Endothelial cell of umbilical vein (primary cell): Measurements from ENCODE around the gene CD81. TPM values are rescaled to one million over a fixed set of nuclear protein-coding genes. Genes with fewer than 3 reads are reported as not detected.

Experiments used
- BruUV-seq: library from RNA; stranded (reverse); fragments of 400-500 nt; replicated peaks from 2 replicates; lab custom pipeline; 2021; lab: Mats Ljungman, UMichigan
- CTCF ChIA-PET: fragments of 300-600, 350-600 bp; sonication (Branson Sonifier 250); formaldehyde crosslinking; loops from one replicate; lab custom pipeline; 2021; ENCODE audit warnings: antibody characterized with exemption, inconsistent platforms; lab: Charles Lee
- POLR2A ChIA-PET: fragments of 300-600, 350-600 bp; sonication (Branson Sonifier 250); formaldehyde crosslinking; loops from one replicate; lab custom pipeline; 2021; ENCODE audit warnings: antibody characterized with exemption, inconsistent platforms; lab: Charles Lee
- DNase-seq: peaks from one replicate; pipeline ENCODE4 v3.0.0-alpha.2; 2011; ENCODE audit warnings: low read depth, low spot score
- FAIRE-seq: peaks from 2 replicates; lab custom pipeline; 2011; peaks lifted over from hg19 to GRCh38; lab: Jason Lieb, UNC
- H2AFZ ChIP-seq: 2 replicates; pipeline ENCODE4 v1.6.0; 2012; ENCODE audit warnings: low read depth, low read length, control low read depth, inconsistent platforms
- H3K27ac ChIP-seq: 2 replicates; pipeline ENCODE4 v1.5.1; 2011; ENCODE audit warnings: low read depth, mild to moderate bottlenecking, control low read depth, low read length, moderate library complexity; ENCODE audit not compliant: insufficient read depth
- H3K27me3 ChIP-seq, 2 experiments: 2 replicates each; pipeline versions ENCODE4 v1.6.0 to v1.6.1; 2011; ENCODE audit warnings: low read length in 2 of 2, mixed read lengths in 1 of 2; ENCODE audit not compliant: control insufficient read depth in 2 of 2, insufficient read depth in 2 of 2
- H3K36me3 ChIP-seq, 2 experiments: 2 replicates in 1 of 2; 3 replicates in 1 of 2; pipeline ENCODE4 v1.5.1; 2011; ENCODE audit warnings: low read length in 2 of 2, mild to moderate bottlenecking in 1 of 2, moderate library complexity in 1 of 2; ENCODE audit not compliant: control insufficient read depth in 2 of 2, insufficient read depth in 2 of 2; ENCODE audit errors: extremely low read depth in 1 of 2
- H3K4me1 ChIP-seq: 3 replicates; pipeline ENCODE4 v1.5.1; 2011; ENCODE audit warnings: mild to moderate bottlenecking, low read length; ENCODE audit not compliant: control insufficient read depth, insufficient read depth; ENCODE audit errors: extremely low read depth
- H3K4me2 ChIP-seq: 2 replicates; pipeline ENCODE4 v1.6.1; 2011; ENCODE audit warnings: low read length, control low read depth, mixed read lengths; ENCODE audit not compliant: insufficient read depth
- H3K4me3 ChIP-seq, 3 experiments: fragments of 200-600 bp in 1 of 3; sonication (generic), shearing (Covaris generic) in 1 of 3; replicated peaks in 1 of 3; 2 replicates each; pipeline ENCODE4 v1.5.1; 2011 to 2016; ENCODE audit warnings: control low read depth in 3 of 3, low read length in 3 of 3, mild to moderate bottlenecking in 2 of 3, inconsistent platforms in 1 of 3, low read depth in 1 of 3, moderate library complexity in 1 of 3; ENCODE audit not compliant: insufficient read depth in 1 of 3
- H3K79me2 ChIP-seq: 2 replicates; pipeline ENCODE4 v1.6.0; 2012; ENCODE audit warnings: low read length, inconsistent platforms; ENCODE audit not compliant: control insufficient read depth, insufficient read depth
- H3K9ac ChIP-seq: replicated peaks from 2 replicates; pipeline ENCODE3; 2011; ENCODE audit warnings: low read length, control low read depth; ENCODE audit not compliant: insufficient read depth; ENCODE audit errors: extremely low read depth
- H3K9me1 ChIP-seq: replicated peaks from 3 replicates; pipeline ENCODE4 v1.6.0; 2011; ENCODE audit warnings: mild to moderate bottlenecking, low read length; ENCODE audit not compliant: control insufficient read depth, insufficient read depth; ENCODE audit errors: extremely low read depth
- H3K9me3 ChIP-seq: replicated peaks from 2 replicates; pipeline ENCODE4 v1.5.1; 2012; ENCODE audit warnings: low read length, inconsistent platforms; ENCODE audit not compliant: control insufficient read depth, insufficient read depth
- H4K20me1 ChIP-seq: replicated peaks from 2 replicates; pipeline ENCODE3; 2011; ENCODE audit warnings: mild to moderate bottlenecking, low read length; ENCODE audit not compliant: control insufficient read depth, insufficient read depth; ENCODE audit errors: extremely low read depth
- EZH2 ChIP-seq: IDR thresholded peaks from 2 replicates; pipeline ENCODE4 v1.6.1; 2012; ENCODE audit warnings: borderline replicate concordance, low read depth, mild to moderate bottlenecking, moderate library complexity, low read length, inconsistent platforms; ENCODE audit not compliant: severe bottlenecking
- FOS ChIP-seq: IDR thresholded peaks from 2 replicates; pipeline ENCODE4 v1.6.1; 2011; ENCODE audit warnings: mild to moderate bottlenecking, low read length, moderate library complexity, borderline replicate concordance; ENCODE audit not compliant: insufficient read depth
- GATA2 ChIP-seq: IDR thresholded peaks from 2 replicates; pipeline ENCODE4 v1.7.0; 2011; ENCODE audit warnings: low read depth, mild to moderate bottlenecking, moderate library complexity, mixed read lengths, low read length; ENCODE audit not compliant: insufficient read length, insufficient read depth
- JUN ChIP-seq: IDR thresholded peaks from 2 replicates; pipeline ENCODE4 v1.6.1; 2011; ENCODE audit warnings: borderline replicate concordance, low read depth; ENCODE audit not compliant: insufficient read length, insufficient read depth
- MYC ChIP-seq: IDR thresholded peaks from one replicate; pipeline ENCODE4 v1.6.1; 2011; ENCODE audit warnings: mild to moderate bottlenecking, low read depth, low read length
- POLR2A ChIP-seq: IDR thresholded peaks from 2 replicates; pipeline ENCODE4 v1.6.1; 2012; ENCODE audit warnings: low read depth, mild to moderate bottlenecking, control low read depth, low read length
- POLR2AphosphoS5 ChIP-seq: IDR thresholded peaks from 2 replicates; pipeline ENCODE4 v1.6.1; 2012; ENCODE audit warnings: low read depth, mild to moderate bottlenecking, control low read depth, low read length, moderate library complexity; ENCODE audit not compliant: insufficient read depth
- dilution Hi-C: fragments of 300-500 bp; cut with MboI; formaldehyde crosslinking; loops from one replicate; pipeline ENCODE4 v1.15.0; 2019; ENCODE audit warnings: low sequenced_read_pairs; ENCODE audit not compliant: extremely low pct_ligation_motif_present
- intact Hi-C: fragments of 100-400 bp; cut with micrococcal nuclease; formaldehyde crosslinking; loops from one replicate; pipeline ENCODE4 v1.10.0; 2022
- polyA plus RNA-seq, 4 experiments: library from polyadenylated mRNA; depleted of rRNA in 3 of 4; stranded (reverse) in 3 of 4; unstranded in 1 of 4; fragments of >200 nt; gene quantifications; 2 replicates each; pipeline versions ENCODE4 v1.2.1 to v1.2.3, GENCODE V29; 2011 to 2012; ENCODE audit warnings: missing spikeins in 1 of 4
- total RNA-seq: library from RNA; stranded (reverse); gene quantifications from 2 replicates; pipeline ENCODE4 v1.2.3, GENCODE V29; 2021
- TF ChIP-seq, protein P1 (sequence below), 2 donors: IDR thresholded peaks; 1 replicate in 1 of 2; 2 replicates in 1 of 2; pipeline ENCODE4 v1.5.1; 2011; ENCODE audit warnings: low read length in 2 of 2, mild to moderate bottlenecking in 2 of 2, moderate library complexity in 2 of 2, control low read depth in 1 of 2, inconsistent platforms in 1 of 2, low read depth in 1 of 2; ENCODE audit not compliant: insufficient read depth in 1 of 2; ENCODE audit errors: extremely low read depth in 1 of 2
- TF ChIP-seq, protein P2 (sequence below): IDR thresholded peaks from 2 replicates; pipeline ENCODE4 v1.6.1; 2011; ENCODE audit not compliant: insufficient read depth, insufficient read length

Gene CD81
- total and polyA plus RNA-seq, 2 donors (not counting 3 experiments of a cell fraction or from before 2014, with no cell fraction given) = 409 to 802 TPM

DNA sequence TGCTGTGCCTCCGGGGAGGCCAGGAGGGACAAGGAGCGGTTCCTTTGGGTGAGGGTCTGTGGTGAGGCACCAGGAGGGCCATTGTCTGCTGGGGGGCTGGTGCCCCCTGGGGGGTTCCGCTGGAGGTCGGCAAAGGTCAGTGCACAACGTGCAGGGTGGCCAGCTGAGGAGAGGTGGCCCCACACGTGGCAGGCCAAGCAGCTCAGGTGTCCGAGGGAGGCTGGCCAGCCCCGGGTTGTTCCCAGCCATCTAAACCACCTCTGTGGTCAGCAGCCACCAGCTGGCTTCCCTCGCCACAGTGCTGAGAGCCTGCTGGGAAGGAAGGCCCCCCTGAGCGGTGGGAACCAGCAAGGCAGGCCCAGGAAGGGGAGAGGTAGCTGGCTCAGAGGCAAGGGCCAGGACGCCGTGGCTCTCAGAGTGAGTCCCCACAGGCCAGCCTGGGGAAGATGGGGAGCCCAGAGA, 27.7 kb downstream of the CD81 start:
- intact Hi-C loops = no loop called here
- H3K9me3 ChIP-seq = no peaks in the 10 kb centered on the region
- BruUV-seq = no TSS peak
- dilution Hi-C loops = no loop called here
- H3K36me3 ChIP-seq = peaks cover 0 to 18% of the 10 kb centered on the region in 2 experiments
- H3K4me3 ChIP-seq = no peak overlapping the region
- H2AFZ ChIP-seq = no peak overlapping the region
- CTCF ChIA-PET = interaction anchor here (3.3 kb wide), 1 partner anchor 15 kb away, joined by 13 read pairs; no protein-coding TSS in a partner anchor
- peaks cover 0 to 4% of the 10 kb centered on the region in 2 experiments for H3K27me3 ChIP-seq
- no peak for FAIRE-seq
- TF ChIP-seq GATA2 (no peak), MYC (no peak), POLR2AphosphoS5 (no peak), EZH2 (no peak), JUN (no peak), FOS (no peak), POLR2A (no peak)
- TF ChIP-seq, protein P1, sequence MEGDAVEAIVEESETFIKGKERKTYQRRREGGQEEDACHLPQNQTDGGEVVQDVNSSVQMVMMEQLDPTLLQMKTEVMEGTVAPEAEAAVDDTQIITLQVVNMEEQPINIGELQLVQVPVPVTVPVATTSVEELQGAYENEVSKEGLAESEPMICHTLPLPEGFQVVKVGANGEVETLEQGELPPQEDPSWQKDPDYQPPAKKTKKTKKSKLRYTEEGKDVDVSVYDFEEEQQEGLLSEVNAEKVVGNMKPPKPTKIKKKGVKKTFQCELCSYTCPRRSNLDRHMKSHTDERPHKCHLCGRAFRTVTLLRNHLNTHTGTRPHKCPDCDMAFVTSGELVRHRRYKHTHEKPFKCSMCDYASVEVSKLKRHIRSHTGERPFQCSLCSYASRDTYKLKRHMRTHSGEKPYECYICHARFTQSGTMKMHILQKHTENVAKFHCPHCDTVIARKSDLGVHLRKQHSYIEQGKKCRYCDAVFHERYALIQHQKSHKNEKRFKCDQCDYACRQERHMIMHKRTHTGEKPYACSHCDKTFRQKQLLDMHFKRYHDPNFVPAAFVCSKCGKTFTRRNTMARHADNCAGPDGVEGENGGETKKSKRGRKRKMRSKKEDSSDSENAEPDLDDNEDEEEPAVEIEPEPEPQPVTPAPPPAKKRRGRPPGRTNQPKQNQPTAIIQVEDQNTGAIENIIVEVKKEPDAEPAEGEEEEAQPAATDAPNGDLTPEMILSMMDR (IDR thresholded peaks at IDR 0.05; ENCODE audit: extremely low read depth in 1 of 2, insufficient read depth in 1 of 2, low read depth in 1 of 2, low read length in 2 of 2) = no peak
- TF ChIP-seq, protein P2, sequence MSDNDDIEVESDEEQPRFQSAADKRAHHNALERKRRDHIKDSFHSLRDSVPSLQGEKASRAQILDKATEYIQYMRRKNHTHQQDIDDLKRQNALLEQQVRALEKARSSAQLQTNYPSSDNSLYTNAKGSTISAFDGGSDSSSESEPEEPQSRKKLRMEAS = no peak
- peaks cover 17% of the 10 kb centered on the region for H3K79me2 ChIP-seq
- H3K4me2 ChIP-seq = no peak overlapping the region
- POLR2A ChIA-PET = no interaction called here
- H3K4me1 ChIP-seq = peaks cover 11% of the 10 kb centered on the region
- no peak overlapping the region for H3K9ac ChIP-seq
- no peak for DNase-seq
- H3K27ac ChIP-seq = no peak overlapping the region
- H4K20me1 ChIP-seq = no peaks in the 10 kb centered on the region
- H3K9me1 ChIP-seq = no peaks in the 10 kb centered on the region
